HG02973 (cell line): Measurements from ENCODE around the gene EML4.
A peak's percentile ranks its signal among the peaks of the same experiment; 100 is the strongest.
"Not testable (repeated sequence)": the region's sequence is repeated elsewhere in the genome, so short reads cannot be mapped to it uniquely, and the experiment has no call there.

ENCODE experiments used
- ATAC-seq: cut with Tn5 transposase; IDR thresholded peaks from one replicate; pipeline ENCODE4 v1.9.1; 2021; ENCODE audit warnings: moderate library complexity; ENCODE audit not compliant: unreplicated experiment

The EML4 gene

DNA sequence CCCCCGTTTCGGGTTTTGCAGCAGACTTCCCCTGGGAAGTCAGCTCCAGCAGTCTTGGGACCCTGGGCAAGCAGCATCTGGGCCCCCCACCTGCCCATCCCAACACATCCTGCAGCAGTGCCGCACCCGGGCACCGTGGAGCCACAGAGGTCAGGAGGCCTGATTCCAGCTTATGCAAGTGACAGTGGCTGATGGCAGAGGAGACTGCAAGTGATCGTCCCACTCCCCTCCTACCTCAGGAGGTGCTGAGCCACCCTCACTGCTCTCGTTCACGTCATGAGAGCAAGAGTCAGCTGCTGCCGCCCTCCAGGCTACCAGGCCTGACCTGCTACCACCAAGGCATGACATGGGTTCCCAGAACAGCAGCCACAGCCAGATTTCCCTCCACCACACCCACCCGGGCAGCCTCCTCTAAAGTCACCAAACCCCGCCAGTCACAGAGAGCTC, 173.7 kb downstream of the EML4 start:
- no peak for ATAC-seq

- ATAC-seq = no peak
Measured at GRCh38 chr2:42345986-42346385, 176.8 kb downstream of the EML4 start.

GRCh38 chr2:42346856-42347255, 177.7 kb downstream of the EML4 start:
- not testable (repeated sequence) for ATAC-seq

DNA sequence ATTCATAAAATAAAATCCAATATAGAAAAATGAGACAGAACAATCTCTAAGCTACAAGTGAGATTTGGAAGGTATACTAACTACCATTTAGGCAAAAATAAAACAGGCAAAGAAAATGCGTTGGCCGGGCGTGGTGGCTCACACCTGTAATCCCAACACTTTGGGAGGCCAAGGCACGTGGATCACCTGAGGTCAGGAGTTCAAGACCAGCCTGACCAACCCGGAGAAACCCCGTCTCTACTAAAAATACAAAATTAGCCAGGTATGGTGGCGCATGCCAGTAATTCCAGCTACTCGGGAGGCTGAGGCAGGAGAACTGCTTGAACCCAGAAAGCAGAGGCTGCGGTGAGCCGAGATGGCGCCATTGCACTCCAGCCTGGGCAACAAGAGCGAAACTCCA, 178.4 kb downstream of the EML4 start:
- not testable (repeated sequence) for ATAC-seq

DNA sequence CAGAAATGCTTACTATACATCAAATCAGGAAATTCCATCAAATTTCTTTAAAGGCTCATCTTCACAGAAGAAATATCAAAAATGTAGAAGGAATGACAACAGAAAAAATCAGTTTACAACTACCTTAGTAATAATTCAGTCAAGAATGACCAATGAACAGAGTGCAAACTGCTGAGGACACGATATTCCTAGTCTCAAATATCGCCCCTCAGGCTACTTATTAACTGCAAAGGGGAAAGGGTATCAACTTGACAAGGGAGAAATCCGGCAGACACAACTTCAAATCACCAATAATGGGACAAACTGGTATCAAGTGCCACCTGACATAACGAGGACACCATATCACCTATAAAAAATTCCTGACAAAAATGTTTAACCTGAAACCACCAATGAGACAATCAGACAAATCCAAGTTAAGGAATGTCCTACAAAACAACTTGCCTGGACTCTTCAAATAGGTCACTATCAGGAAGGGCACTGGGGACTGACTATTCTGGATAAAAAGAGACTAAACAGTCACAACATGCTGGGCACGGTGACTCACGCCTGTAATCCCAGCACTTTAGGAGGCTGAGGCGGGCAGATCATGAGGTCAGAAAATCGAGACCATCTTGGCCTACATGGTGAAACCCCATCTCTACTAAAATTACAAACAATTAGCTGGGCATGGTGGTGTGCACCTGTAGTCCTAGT, 179.1 kb downstream of the EML4 start:
- no peak for ATAC-seq

GRCh38 chr2:42350434-42351063, 181.4 kb downstream of the EML4 start:
- ATAC-seq = no peak

DNA sequence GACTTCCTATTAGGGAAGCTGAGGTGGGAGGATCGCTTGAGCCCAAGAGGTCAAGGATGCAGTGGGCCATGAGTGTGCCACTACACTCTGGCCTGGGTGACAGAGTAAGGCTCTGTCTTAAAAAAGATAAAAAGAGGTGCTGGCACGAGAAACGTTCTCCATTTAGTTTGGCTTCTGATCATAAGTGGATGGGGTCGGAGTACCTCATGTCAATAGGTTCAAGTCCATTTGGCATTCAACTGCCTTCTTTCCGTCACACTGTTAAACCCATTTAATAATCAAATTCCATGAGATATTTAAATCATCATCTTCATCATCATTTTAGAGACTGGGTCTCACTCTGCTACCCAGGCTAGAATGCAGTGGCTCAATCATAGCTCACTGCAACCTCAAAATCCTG, 182.7 kb downstream of the EML4 start:
- no peak for ATAC-seq

- ATAC-seq = no peak
Measured at GRCh38 chr2:42353792-42354429, 184.8 kb downstream of the EML4 start.

- ATAC-seq = no peak
Measured at GRCh38 chr2:42359304-42359964, 190.3 kb downstream of the EML4 start.

- ATAC-seq = no peak
Measured at GRCh38 chr2:42359965-42360483, 190.9 kb downstream of the EML4 start.

- no peak for ATAC-seq
Measured at GRCh38 chr2:42360493-42360889, 191.3 kb downstream of the EML4 start.

DNA sequence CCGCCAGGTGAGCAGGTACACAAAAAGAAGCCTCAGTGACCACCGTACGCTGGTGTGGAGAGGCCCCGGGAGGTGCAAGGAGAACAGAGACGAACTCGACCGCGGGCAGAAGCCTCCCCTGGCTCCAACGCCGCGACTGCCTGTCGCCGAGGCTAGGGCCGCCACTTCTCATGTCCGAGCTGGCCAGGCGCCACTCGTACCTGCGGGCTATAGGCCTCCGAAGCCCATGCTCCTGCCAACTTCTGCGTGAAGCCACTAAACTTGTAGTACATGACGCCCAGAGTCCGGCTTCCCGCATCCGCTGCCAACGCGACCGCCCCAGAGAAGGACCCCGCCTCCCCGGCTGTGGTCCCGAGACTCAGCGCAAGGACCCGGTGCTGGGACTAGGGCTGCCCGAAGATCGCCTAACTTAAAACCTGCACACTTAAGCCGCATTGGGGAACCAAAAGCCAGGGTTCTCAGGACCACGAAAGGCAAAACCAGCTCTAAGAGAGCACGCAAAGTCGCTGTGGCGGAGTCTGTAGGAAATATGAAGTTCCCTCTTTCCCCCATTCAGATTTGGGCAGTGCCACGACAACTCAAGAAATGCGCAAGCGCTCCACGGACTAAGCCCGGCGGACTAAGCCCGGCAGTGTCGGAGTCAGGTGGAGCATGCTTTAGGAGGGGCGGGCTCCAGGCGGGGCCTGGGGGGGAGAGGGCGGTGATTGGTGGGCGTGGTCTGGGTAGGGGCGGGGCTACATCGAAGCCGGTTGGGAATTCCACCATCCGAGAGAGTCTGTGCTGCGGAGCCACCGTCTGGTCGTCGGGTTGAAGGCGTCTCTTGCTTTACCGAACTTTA, 192.0 kb downstream of the EML4 start, which contains the start of gene COX7A2L:
COX7A2L (minus strand) TSS at position 328 of the 838 bp plus-strand sequence; CDS start at position 272, 56 bp downstream.
- peak; percentile 89 for ATAC-seq

DNA sequence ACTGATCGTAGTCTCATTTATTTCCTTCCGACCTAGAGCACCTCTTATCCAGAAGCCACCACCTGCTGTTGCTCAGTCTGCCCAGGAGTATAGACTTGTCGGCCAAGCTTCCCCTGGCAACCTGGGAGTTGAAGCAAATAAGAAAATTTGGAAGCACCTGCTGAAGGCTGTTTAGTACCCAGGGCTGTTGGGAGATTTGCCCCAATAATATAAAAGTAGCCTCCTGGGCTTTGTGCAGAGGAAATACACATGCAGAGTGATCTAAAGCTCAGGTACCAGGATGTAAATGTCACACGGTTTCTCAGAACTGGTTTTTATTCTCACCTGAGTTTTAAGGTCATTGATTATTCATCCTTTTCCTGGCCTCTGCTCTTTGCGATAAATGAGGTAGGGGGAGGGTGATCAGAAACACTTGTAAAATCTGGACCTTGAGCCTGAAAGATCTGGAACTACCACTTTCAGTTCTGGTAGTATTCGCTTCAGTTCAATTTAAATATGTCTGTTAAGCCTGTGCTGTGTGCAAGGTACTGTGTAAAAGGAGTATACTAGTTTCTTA, 192.7 kb downstream of the EML4 start:
- ATAC-seq = no peak

DNA sequence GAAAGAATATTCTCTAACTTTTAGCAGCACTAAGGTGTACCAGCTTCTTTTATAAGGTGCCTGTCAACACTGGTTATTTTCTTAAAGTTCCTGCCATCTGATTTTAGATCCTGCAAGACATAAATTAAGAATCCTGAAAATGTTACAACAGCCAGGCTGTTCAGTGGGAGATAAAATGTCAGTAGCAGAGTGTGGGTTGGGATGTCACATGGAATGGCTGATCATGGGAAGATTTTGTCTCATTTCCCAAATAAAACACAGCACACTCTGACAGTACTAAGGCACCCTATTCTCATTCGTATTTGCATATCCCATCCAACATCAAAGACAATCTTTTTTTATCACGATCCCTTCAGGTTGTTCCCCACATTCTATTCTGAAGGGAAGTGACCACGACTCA, 194.3 kb downstream of the EML4 start:
- no peak for ATAC-seq

DNA sequence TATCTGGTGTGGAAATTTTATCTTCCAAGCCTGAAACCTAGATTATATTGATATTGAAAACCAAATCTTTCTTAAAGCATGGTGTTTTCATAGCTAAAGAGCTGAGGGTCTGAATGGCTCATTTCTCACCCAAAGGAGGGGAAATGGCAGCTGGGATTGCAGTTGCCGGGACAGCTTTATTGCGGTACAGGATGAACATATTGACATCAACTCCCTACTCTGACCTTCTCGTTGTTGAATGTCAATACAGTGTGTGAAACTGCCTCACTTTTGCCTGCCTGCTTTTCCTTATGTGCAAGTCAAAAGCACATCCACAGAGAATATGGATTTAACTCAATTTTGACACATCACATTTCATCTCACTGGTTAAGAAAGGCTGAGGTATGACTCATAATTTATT, 195.5 kb downstream of the EML4 start:
- no peak for ATAC-seq

GRCh38 chr2:42366411-42366810, 197.3 kb downstream of the EML4 start:
- no peak for ATAC-seq

- no peak for ATAC-seq
Measured at GRCh38 chr2:42367835-42368234, 198.7 kb downstream of the EML4 start.

DNA sequence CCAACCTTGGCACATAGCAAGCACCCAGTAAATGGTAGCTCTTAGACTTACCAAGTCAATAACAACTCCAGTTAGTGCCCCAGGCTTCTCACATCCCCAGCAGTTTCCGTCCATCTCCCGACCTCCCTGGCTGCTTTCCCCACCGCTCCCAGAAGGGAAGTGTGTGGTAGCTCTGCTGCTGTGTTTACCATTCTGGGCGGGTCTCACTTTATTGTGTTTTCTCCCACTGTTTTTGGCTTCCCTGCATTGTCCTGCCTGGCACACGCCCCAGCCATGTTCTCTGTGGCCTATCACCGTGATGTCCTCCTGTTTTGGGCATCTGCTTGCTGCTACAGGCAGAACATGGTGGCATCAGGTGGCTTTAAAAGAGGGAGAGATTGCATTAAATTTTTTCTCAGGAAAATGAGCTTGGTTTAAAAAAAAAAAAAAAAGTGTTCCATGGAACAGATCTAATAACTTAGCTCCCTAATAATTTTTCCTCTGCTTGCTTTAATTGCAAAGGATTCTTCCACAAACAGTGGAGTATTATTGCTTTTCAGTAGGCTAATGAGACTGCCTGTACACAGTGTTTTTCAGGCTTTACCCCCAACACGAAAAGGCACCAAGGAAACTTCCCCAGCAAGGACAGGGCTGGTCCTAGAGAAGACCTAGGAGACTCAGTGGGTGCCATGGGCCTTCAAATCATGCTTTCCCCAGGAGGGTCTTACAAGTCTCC, 199.8 kb downstream of the EML4 start:
- no peak for ATAC-seq

GRCh38 chr2:42369532-42370229, 200.5 kb downstream of the EML4 start:
- ATAC-seq = no peak
